ENCODE results near the gene NPEPPS.

- TF ChIP-seq POLR2A (IDR thresholded peaks at IDR 0.05; ENCODE audit: insufficient read depth in 1 of 2, low read depth in 2 of 2, low read length in 2 of 2) (no peak), ZNF34 (CRISPR knock-in tag; IDR thresholded peaks at IDR 0.05; ENCODE audit: borderline replicate concordance) (no peak), CTCF (CRISPR knock-in tag; IDR thresholded peaks at IDR 0.05) (no peak)
Observed at GRCh38 chr17:47604598-47604927, 73.7 kb downstream of the NPEPPS start.
